HG02840 (cell line): ENCODE measurements around the gene CDC42BPB.

ENCODE experiments used
- ATAC-seq: cut with Tn5 transposase; IDR thresholded peaks from one replicate; pipeline ENCODE4 v1.9.1; 2021; ENCODE audit warnings: mild to moderate bottlenecking, moderate library complexity, moderate number of reproducible peaks; ENCODE audit not compliant: unreplicated experiment, low FRiP score

CDC42BPB gene, protein sequence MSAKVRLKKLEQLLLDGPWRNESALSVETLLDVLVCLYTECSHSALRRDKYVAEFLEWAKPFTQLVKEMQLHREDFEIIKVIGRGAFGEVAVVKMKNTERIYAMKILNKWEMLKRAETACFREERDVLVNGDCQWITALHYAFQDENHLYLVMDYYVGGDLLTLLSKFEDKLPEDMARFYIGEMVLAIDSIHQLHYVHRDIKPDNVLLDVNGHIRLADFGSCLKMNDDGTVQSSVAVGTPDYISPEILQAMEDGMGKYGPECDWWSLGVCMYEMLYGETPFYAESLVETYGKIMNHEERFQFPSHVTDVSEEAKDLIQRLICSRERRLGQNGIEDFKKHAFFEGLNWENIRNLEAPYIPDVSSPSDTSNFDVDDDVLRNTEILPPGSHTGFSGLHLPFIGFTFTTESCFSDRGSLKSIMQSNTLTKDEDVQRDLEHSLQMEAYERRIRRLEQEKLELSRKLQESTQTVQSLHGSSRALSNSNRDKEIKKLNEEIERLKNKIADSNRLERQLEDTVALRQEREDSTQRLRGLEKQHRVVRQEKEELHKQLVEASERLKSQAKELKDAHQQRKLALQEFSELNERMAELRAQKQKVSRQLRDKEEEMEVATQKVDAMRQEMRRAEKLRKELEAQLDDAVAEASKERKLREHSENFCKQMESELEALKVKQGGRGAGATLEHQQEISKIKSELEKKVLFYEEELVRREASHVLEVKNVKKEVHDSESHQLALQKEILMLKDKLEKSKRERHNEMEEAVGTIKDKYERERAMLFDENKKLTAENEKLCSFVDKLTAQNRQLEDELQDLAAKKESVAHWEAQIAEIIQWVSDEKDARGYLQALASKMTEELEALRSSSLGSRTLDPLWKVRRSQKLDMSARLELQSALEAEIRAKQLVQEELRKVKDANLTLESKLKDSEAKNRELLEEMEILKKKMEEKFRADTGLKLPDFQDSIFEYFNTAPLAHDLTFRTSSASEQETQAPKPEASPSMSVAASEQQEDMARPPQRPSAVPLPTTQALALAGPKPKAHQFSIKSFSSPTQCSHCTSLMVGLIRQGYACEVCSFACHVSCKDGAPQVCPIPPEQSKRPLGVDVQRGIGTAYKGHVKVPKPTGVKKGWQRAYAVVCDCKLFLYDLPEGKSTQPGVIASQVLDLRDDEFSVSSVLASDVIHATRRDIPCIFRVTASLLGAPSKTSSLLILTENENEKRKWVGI (N-terminal part only)

GRCh38 chr14:103057372-103058163 lies at the start of gene CDC42BPB:
Gene CDC42BPB (minus strand): TSS chr14:103057549. CDS start chr14:103057173, 376 bp downstream.
- ATAC-seq = peak; percentile 71

DNA sequence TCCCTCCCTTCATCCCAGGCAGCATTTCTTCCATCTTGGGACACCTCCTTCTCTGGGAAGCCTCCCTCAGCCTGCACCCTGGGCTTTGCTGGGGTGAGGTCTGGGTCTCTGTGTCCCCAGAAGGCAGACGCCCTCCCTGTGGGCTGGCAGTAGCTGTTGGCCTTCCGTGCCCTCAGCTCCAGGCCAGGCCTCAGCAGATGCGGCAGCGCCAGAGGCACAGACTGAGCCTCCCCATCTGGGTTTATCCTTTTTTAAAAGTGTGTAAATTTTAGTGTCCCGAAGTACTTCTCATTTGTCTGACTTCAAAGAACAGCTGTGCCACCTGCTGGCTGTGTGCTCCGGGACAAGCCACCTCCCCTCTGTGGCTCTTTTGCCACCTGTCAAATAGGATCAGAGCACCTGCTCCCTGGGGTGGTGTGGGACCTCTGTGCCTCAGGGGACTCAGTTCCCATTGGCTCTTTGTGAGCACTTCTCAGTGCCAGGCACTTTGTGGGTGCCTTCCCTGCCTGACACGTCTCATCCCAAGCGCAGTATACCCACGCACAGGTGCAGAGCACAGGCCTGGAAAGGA lies 48.3 kb upstream of the CDC42BPB start:
- ATAC-seq = no peak

DNA sequence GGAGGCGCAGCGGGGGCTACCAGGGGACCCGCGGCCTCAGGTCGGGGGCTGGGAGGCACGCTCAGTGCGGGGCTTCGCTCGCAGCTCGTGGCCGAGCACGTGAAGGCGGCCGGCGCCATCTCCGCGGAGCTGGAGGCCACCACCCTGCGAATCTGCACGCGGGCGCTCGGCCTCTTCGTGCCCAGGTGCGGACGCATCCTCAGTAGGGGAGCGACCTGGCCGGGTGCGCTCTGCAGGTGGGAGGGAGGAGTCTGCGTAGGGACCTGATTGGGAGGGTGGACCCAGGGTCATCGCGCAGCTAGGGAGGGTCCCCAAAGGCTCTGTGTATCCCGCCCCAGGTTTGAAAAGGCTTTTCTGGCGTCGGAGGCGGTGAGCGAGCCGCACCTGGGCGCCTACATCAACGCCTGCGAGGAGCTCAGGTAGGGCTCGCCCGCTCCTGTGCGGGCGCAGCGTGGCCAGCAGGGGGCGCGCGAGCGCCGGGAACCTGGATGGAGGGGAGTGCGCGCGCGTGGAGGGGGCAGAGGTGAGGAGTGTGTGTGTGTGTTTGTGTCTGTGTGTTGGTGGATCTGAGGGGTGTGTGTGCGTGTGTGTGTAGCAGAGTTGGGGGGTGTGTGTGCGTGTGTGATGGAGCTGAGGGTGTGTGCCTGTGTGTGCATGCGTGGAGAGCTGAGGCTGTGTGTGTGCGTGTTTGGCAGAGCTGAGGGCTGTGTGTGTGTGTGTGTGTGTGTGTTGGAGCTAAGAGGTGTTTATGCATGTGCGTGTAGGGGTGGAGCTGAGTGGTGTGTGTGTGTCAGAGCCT lies 47.5 kb upstream of the CDC42BPB start:
- no peak for ATAC-seq

DNA sequence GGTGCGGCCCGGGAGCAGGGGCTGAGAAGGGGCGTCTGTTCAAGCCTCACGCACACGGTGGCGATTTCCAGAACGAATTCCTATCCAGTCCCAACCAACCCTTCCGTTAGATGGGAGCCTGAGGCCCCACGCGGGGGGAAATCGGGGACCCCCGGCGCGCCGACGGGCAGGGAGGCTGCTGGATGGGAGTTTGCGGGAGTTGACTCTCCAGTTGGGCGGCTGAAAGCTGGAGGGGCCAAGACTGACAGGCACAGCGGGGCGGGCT lies 47.0 kb upstream of the CDC42BPB start:
- no peak for ATAC-seq

DNA sequence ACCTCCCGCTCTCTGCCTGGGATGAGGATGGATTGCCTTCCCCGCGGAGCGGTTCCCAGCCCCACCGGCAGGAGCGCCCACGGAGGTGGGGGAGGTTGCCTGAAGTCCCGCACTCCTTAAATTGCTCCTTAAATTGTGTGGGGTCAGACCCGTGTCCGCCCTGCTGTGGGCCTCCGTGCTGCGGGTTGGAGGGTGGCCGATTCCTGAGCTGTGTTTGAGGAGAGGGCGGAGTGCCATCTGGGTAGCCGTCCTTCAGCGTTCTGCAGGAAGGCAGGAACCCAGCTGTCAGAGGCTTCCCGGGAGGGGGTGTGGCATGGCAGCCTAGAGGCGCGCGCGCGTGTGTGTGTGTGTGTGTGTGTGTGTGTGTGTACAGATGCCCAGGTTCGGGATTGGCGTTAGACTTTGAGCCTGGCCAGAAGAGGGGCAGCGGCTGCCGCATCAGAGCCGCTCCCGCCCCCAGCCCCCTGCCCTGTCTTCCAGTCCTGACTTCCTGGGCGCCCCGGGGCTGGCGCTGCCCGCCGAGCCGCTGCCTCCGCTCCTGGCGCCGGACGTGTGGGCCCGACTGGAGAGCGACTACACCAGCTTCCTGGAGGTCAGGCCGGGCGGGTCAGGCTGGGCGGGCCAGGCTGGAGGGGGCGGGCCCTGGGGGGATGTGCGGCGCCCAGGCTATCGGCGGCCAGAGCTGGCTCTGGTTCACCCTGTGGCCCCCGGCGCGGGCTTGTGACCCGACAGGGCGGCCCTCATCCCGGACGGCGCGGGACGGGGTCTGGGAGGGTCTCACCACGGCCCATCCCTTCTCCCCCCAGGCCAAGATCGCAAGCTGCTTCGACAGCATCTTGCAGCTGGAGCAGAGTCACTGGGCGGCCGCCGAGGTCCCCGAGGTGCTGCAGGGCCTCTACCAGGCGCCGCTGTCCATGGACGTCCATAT lies 46.4 kb upstream of the CDC42BPB start:
- no peak for ATAC-seq

DNA sequence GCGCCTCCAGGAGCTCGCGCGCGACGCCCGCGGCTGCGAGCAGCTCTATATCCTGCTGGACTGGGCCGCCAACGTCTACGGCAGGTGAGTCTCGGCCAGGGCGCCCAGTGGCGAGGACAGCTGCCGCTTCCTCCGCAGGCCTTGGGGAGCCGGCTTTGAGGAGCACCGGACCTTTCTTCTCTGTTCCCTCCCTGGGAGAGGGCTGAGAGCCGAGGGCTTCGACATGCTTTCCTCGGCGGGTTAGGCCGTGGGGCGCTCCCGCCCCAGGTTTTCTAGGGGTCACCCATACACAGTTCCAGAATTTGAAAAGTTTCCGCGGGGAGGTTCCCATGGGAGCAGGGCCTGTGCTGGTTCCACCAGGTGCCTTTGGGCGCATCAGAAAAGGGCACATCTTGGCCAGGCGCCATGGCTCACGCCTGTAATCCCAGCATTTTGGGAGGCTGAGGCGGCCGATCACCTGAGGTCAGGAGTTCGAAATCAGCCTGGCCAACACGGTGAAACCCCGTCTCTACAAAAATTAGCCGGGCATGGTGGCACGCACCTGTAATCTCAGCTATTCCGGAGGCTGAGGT lies 45.4 kb upstream of the CDC42BPB start:
- no peak for ATAC-seq

DNA sequence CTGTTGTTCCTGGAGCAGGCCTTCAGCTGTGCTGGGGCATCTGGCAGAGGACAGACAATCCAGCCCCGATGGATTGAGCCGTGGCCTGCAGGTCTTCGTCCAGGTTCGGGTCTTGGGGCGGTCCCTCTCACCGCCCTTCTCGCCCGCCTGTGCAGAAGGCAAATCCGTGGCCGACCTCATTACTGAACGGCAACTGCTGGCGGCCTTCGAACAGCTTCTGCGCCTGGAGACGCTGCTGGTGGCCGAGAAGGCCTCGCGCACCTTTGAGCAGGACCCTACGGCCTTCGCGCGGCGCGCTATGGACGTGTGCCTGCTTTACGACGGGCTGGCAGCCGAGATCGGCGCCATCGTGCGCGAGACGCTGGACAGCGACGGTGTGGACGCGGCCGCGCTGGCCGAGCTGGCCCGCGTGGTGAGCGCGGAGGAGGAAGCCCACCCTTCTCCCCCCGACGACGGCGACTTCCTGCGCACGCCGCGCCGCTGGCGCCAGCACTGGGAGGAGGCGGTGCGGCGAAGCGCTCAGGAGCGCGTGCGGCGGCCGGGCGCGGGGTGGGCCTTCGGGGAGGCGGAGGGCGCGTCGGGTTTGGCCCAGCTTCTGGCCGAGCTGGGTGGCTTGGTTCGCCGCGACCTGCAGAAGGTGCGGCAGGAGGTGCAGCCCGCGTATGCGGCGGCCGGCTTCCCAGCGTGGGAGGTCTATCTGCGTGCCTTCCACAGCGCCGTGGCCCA lies 44.8 kb upstream of the CDC42BPB start:
- no peak for ATAC-seq

DNA sequence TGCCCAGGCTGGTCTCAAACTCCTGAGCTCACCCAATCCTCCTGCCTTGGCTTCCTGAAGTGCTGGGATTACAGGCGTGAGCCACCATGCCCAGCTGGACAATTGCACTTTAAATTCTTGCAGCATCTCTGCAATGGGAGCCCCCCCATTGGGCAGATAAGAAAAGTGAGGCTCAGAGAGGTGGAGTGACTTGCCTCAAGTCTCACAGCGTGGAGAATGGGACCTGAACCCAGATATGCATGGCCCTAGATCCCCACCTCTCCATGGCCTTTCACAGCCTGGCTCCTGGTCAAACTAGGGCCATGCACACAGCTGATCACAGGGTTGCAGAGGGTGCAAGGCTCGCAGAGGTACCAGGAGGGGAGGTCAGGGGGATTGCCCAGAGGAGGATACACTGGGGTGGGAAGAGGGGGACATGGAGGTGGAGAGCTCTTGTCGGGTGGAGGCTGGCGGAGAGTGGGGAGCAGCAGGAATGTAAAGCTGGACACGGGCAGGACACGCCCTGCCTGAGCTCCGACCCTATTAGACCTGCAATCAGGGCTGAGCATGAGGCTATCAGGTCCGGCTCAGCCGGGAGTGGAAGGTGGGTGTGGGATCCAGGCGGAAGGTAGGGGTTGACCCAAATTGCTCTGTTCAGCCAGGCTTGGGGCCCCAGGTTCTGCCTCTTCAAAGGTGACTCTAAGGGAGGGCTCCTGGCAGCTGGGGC lies 44.1 kb upstream of the CDC42BPB start:
- no peak for ATAC-seq

DNA sequence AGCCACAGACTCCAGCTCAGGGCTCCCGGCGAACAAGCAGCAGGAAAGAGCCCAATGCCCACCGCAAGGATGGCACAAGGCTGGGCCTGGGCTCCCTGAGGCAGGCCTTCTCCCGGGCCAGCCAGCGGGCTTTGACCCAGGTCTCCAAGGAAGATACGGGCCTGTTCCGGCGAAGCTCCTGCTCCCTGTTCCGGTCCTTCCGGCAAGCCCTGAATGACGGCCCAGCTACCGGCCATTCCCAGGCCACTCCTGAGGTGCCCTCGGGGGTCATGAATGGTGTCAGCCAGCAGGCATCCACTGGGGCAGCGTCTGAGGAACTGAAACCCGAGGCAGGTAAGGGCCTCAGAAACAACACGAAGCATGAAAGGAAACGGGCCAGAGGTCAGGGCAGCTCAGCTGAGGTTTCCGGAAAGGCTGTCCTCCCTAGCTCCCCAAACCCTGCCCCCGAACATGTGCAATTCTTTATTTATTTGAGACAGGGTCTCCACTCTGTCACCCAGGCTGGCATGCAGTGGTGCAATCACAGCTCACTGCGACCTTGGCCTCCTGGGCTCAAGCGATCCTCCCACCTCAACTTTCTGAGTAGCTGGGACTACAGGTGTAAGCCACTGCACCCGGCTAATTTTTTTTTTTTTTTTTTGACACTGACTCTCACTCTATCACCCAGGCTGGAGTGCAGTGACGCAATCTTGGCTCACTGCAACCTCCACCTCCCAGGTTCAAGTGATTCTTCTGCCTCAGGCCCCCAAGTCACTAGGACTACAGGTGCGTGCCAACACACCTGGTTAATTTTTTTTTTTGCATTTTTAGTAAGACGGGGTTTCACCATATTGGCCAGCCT lies 43.2 kb upstream of the CDC42BPB start:
- no peak for ATAC-seq

- ATAC-seq = no peak
Observed at GRCh38 chr14:103099733-103100280, 42.5 kb upstream of the CDC42BPB start.

DNA sequence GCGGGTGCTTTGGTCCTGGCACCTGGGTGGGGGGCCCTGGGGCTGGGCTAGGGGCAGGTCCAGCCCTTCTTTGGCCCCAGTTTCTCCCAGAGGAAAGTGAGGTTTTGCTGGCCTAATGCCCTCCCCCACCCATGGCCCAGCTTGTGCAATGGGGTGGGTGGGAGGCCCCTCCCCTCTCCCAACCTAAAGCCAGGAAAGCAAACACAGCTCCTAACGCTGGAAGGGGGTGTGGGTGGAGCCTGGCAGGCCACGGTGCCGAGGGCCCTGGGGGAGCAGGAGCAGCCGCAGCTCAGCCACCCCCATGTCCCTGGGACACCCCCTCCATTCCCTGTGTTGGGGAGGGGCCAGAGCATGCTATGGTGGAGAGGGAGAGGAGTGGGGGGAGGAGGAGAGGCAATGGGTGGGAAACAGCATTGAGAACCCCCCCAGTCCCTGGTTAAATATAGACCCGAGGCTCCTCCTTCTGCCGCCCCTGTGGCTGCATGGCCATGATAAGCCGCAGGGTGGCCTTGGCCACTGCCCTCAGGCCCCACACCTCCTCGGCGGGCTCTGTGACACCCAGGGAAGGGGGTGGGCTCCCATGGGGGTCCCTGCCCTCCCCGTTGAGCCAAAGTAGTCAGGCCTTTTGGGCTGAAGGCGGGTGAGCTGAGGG lies 41.9 kb upstream of the CDC42BPB start:
- no peak for ATAC-seq

- ATAC-seq = no peak
Observed at GRCh38 chr14:103097994-103098957, 40.9 kb upstream of the CDC42BPB start.

DNA sequence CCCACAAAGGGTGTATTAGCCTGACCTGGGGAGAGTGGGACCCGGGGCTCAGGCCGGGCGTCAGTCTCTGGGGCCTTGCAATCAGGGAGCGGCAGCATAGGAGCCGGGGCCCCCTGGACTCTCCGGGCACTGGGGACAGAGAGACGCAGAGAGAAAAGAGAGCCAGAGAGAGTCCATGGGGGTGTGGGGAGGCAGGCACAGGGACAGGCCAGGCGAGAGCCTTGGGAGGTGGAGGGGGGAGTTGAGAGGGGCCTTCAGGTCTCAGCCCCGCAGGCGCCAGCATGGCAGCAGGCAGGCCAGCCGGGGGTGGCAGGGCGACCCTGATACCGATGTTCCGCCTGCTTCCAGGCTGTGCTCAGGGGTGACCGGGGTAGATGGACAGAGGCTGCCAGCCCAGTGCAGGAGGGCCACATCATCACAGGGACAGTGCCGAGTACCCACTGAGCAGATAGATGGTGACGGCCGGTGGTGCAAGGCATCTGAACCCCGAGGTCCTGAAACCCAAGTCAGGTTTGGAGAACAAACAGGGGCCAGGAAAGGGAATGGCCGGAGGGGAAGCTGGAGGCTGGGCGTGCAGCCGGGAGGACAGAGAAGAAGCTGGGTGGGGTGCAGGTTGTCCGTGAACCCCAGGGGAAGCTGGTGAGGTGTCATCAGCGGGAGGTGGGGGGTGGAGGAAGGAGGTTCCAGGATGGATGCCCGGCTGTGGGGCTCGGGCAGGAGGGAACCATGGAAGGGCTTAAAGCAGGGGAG lies 40.1 kb upstream of the CDC42BPB start:
- ATAC-seq = no peak
